ENCODE data around the gene PPIB.
"Not testable (repeated sequence)": the region's sequence is repeated elsewhere in the genome, so short reads cannot be mapped to it uniquely, and the experiment has no call there.

PPIB gene

DNA sequence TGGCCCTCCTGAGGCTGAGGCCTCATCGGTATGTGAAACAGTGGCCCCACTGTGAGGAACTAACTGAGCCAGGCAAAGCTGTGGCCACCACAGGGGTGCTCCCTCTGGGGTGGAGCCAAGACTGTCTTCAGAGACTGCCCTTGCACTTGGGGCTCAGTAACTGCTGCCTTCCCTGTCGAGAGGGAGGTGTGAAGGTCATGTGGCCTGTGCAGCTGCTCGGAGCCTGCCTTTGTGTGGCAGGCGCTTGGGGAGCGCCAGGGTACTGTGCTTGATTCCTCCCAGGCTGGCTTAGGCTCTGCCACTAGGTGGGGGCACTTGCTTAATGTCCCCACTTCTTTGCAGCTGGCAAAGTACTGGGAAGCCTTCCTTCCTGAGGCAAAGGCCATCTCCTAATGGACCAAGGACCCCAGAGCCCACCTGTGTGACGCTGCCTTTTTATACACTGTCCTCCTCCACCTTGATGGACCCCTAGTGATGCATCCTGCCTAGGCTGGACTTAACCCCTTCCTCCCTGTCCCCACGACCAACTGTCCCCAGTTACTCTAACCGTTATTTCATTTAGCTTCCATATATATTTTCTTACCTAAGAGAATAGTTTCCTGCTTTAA, 25.5 kb downstream of the PPIB start:
- DNase-seq, result no peak

- DNase-seq, result no peak
Observed at GRCh38 chr15:64136347-64136746, 26.5 kb downstream of the PPIB start.

DNA sequence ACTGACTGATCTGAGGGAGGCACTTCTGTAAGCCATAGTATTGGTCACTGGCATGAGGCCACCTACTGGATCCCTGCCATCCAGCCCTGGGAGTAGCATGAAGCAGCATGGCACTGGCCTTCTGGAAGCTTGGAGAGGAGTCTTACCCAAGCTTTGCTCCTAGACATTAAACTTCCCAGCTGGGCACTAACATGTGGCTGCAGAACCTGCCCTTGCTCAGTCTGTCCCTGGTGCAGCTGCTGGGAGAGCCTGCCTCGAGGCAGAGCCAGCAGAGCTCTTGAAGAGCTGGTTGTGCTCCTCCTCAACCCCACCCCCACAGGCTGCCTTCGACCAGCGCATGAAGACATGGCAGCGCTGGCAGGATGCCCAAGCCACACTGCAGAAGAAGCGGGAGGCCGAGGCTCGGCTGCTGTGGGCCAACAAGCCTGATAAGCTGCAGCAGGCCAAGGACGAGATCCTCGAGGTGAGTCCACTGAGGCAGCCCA, 28.4 kb downstream of the PPIB start:
- no peak for DNase-seq

DNA sequence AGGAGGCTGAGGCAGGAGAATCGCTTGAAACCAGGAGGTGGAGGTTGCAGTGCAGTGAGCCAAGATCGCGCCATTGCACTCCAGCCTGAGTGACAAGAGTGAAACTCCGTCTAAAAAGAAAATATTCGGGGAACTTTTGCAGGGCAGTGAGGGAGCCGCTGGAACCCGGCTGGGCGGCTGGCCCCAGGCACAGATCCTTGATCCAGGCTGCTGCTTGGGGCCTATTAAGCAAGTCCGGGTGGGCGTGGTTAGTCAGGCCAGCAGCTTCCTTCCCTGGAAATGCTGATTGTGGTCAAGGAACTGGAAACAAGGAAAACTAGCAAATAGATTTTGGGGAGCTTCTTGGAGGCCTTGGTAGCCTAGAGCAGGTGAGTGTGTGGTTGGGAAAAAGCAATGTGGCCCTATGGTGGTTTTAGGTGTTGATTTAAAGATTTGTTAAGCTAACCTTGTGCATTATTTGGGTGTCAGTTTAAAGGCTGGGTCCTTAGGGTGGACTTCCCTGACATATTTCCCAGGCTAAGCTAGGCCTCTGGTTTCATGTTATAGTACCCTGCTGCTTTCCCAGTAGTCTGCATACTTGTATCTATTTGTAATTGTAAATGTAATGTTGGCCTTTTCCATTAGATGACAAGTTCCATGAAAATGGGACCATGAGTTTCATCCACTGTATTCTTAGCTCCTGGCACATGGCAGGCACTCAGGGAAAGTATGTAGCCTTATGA, 29.0 kb downstream of the PPIB start:
- no peak for DNase-seq

DNA sequence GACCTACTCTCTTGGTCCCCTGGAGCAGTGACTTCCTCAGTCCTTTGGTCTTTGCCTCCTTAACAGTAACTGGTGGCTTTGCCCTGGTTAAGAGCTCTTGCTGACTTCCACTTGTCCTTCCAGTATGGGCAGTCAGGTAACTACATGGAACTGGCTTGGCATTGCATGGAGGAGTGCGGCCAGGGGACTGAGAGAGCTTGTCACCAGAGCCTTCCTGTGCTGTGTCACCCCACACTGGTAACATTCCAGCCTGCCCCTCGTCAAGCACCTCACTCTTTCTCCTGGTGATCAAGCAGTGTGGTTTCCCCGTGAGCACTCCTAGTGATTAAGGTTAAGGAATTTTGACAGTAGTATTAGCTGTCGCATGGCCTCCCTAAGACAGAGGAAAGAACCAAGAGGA, 30.6 kb downstream of the PPIB start:
- DNase-seq, result no peak

DNA sequence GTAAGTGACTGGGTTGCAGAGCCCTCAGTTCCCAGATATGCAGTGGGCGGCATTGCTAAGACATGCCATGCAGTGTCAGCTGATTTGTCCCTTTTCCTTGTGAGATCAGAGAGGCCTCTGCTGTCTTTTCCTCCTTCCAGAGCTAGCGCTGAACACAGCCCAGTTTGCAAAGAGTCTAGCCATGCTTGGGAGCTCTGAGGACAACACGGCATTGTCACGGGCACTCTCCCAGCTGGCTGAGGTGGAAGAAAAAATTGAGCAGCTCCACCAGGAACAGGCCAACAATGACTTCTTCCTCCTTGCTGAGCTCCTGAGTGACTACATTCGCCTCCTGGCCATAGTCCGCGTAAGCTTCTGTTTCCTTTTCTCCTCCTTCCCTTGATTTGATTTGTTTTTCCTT, 31.3 kb downstream of the PPIB start:
- DNase-seq, result no peak

GRCh38 chr15:64130159-64130558, 32.7 kb downstream of the PPIB start:
- DNase-seq, result no peak

DNA sequence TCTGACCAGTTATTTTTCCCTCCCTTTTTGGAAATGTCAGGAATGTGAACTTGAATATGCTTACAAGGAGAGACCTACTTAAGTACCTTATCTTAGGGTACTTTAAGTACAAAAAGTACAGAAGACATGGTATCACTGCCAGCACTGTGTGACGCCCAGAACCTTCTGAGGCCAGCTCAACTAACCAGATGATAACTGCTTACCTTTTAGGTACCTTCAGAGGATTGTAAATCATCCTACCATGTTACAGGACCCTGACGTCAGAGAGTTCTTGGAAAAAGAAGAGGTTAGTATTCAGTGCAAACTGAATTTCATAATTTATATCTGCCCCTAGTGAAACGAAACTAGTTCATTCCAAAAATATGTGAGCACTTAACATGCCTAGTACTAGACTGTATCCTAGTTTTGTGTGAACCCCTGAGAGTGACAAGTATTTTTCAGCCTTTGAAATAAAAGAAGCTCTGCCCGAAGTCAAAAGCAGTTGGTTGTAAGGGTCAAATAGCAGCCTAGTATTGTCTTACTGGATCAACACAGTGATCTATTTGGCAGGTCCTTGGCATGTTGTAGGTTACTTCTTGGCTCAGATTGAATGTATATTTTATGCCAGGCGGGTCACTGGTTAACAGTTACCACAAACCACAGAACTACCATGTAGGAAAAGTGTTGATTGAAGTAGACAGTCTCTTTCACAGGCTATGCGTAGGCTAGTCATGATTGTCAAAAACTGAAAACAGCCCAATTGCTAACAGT, 35.1 kb downstream of the PPIB start:
- DNase-seq, result no peak

DNA sequence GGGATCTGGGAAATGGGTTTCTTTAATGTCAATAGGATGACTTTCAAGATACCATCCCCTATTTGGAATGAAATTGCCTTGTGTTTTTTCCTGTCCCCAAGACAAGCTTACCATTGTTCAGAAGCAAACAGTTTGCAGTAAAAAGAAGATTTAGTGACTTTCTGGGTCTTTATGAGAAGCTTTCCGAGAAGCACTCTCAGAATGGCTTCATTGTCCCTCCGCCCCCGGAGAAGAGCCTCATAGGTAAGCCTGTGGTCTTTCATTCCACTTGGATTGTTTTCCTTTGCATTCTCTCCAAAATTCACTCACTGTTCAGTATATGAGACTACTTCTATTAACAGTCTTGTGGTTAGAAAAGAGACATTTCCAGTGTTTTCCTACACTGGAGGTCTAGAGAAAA, 36.8 kb downstream of the PPIB start:
- DNase-seq, result no peak

GRCh38 chr15:64122936-64123351, 39.9 kb downstream of the PPIB start:
- no peak for DNase-seq

DNA sequence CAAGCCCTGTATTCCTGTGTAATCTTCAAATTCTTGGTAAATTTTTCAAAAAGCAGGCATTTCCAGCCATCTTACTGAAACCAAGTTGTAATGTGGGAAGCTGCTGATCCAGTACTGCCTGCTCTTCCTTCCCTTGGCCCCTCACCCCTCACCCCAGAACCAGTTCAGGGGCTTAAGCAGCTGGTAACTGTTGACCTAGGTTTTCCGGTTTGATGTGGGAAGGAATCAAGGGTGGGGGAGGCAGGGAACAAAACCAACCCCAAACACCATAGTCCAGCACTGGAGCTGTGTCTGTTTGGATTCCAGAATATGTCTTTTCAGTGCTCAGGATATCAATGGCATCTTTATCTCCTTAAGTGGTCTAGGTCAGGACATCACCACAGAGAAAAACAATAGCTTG, 40.4 kb downstream of the PPIB start:
- no peak for DNase-seq

DNA sequence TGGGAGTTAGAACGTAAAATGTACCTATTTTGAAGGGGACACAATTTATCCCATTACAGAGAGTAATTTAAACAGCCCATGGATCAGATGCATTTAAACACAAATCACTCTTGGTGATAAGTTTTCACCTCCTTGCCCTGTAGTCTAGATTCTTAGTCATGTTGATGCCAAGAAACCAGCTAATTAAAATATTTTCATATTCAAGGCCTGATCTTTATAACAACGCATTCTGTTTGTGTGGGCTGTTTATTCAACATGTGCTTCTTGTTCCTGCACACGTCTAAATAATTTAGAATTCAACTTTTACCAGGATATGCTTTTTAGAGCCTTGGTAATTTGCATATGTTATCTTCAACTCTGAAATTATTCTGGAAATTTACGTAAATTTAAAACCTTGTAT, 41.2 kb downstream of the PPIB start:
- DNase-seq, result no peak

DNA sequence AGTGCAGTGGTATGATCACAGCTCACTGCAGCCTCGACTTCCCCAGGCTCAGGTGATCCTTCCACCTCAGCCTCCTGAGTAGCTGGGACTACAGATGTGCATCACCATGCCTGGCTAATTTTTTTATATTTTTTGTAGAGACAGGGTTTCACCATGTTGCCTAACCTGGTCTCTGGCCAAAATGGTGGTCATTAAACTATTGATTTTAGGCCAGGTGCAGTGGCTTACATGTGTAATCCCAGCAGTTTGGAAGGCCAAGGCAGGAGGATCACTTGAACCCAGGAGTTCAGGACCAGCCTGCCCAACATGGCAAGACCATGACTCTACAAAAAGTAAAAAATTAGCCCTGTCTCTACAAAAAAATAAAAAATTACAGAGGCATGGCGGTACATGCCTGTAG, 42.5 kb downstream of the PPIB start:
- DNase-seq, result not testable (repeated sequence)

GRCh38 chr15:64117759-64118487, 44.9 kb downstream of the PPIB start:
- no peak for DNase-seq

DNA sequence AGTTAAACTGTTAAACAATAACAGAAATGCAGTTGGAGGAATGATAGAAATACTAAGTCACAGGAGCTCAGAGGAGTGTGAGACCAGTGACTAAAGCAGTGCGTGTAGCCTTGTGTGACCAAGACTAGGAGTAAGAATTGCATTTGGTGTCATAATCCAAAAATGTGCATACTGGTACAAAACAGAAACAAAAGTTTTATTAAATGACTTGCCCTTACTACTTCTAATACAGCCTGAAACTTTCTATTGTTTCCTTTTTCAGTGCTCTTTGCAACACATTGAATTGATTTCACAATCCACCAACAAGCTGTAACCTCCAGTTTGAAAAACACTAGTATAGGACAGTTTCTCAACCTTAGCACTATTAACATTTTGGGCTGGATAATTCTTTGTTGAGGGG, 49.9 kb downstream of the PPIB start:
- DNase-seq, result no peak

DNA sequence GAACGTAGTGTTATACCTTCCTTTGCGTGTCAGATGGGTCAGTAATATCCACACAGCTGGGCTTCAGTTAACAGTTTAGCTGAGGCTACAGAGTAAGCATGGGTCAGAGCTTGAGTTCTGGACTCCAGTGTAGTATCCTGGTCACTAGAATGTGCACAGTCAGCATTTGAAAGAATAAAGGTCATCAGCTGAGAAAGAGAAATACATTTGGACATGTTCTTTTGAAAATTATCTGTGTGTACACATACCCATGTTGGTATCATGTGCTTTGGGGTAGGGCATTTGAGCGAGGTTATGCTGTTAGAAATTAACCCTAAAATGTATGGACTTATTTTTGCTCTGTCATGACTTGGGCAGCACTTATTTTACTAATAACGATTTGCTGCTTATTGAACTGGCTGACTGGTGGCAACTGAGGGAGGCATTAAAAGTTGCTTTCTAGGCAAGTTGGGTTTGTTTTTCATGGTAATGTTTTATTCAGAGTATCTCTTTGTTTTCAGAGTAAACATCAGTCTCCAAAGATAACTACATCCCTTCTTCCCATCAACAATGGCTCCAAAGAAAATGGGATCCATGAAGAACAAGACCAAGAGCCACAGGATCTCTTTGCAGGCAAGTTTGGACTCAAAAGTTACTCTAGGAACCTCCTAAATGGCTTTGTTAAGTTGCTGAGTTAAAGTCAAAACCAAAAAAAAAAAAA, 50.6 kb downstream of the PPIB start:
- DNase-seq, result no peak

- no peak for DNase-seq
Observed at GRCh38 chr15:64111679-64112050, 51.2 kb downstream of the PPIB start.

DNA sequence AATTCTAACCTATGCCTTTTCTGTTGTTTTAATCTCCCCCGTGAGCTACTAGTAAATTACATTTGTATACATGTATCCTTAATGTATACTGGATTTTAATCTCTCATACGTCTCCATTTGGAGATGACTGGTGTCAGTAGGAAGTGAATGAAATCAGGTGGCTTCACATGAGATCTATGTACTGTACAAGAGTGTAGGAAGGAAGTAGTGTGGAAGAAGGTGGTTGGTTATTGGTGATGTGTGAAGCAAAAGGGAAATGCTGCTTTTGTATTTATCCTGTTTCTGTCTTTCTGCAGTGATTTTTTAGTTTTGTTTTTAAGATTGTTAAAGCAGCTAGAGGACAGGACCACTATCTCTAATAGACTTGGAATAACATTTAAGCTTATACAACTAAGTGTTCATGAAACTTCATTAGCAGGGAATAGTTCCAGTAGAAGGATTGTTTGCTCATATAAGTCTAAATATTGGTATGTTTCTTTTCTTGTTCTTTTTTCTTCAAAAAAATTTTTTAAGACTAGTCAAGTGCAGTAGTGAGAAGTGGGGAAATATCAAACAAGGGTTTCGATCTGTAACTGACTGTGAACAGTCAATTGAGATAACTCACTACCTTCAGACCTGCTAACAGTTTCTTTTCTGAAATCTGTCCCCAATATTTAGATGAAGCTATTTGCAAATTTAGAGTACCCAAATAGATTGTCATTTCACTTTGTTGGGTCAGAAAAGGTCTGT, 51.7 kb downstream of the PPIB start:
- no peak for DNase-seq

DNA sequence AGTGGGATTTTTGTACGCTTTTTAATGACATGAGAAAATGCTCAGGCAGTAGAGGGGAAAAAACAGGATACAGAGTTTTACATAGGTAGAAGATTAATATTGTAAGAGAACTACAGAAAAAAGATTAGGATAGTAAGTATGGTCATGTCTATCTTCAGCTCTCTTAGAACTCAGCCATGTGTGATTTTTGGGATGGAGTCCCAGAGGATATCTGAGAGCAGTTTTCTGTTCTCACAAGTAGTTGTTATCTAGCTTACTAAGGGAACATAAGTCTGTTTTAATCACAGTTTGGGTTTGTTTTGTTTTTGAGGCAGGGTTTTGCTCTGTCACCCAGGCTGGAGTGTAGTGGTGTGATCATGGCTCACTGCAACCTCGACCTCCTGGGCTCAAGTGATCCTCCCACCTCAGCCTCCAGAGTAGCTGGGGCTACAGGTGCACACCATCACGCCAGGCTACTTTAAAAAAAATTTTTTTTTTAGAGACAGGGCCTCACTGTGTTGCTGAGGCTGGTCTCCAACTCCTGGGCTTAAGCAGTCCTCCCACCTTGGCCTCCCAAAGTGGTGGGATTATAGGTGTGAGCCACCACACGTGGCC, 52.6 kb downstream of the PPIB start:
- DNase-seq, result not testable (repeated sequence)

GRCh38 chr15:64107337-64107736, 55.5 kb downstream of the PPIB start:
- no peak for DNase-seq
